Measurements from ENCODE around the gene RAF1. TPM values are rescaled to one million over a fixed set of nuclear protein-coding genes. Genes with fewer than 3 reads are reported as not detected.
"Not testable (repeated sequence)": the region's sequence is repeated elsewhere in the genome, so short reads cannot be mapped to it uniquely, and the experiment has no call there.

The RAF1 gene
- total RNA-seq, 1 experiment from 2014 or later = 133 TPM

DNA sequence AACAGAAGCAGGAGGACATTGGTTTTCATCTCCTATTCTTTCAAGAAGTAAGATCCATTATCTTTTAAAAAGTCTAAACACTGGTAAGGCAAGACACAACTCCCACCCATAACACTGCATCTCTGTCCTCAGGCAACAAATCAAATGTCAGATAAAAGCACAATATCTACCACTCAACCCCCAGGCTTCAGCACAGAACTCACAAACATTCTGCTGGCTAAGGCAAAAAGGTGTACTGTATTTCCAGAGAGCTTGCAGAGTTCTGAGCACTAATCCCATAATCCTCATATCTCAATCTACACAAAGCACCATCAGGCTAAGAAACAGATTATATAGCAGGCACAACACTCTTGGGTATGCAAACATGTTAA is 20.9 kb downstream of the RAF1 start:
- no peak for DNase-seq (ENCODE audit: low spot score)

- not testable (repeated sequence) for DNase-seq (ENCODE audit: low spot score)
These were observed 23.1 kb downstream of the RAF1 start for GRCh38 chr3:12640853-12641252.

DNA sequence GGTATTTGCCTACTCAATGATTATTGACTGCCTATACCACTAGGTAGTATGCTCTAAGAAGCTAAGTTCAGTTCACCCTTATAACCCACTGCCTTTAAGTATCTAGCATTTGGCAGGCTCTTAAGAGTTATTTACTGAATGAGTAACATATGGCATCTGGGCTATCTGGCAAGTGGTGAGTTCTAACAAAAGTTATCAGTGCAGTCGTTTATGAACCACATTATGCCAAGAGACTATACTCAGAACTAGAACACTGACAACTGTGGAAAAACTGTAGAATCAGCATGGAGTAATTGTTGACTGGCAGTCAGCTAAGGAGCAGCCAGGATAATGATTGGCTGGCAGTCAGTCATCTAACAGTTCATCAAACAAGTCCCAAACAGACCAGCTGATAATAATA is 25.8 kb downstream of the RAF1 start:
- peak; percentile 10 for DNase-seq (ENCODE audit: low spot score)

DNA sequence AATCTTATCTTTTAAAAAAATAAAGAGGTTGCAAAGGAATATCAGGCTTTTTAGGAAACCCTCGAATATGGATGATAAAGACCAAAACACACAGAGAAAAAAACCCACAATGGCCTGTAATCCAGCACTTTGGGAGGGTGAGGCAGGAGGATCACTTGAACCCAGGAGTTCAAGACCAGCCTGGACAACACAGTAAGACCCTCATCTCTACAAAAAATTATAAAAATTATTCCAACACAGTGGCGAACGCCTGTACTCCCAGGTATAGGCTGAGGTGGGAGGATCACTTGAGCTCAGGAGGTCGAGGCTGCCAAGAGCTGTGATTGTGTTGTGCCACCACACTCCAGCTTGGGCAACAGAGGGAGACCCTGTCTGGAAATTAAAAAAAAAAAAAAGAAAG is 30.8 kb downstream of the RAF1 start:
- DNase-seq (ENCODE audit: low spot score) = no peak

DNA sequence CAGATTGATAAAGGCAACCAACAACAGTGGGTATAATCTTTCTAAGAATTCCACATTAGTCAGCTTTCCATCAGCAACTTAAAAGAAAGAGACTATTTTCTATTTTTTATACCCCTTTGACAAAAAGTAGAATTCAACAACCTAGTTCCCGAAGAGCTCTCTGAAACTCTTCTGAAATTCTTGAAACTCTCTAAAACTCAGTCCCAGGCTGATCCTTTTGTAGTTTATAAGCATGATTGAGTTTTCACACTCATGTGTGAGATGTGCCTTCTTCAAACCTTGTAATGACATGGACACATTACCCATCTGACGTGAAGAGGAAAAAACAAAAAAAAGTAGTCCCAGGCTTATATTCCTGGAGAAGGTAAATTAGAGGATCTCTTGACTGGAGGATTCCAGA is 31.4 kb downstream of the RAF1 start:
- no peak for DNase-seq (ENCODE audit: low spot score)

DNA sequence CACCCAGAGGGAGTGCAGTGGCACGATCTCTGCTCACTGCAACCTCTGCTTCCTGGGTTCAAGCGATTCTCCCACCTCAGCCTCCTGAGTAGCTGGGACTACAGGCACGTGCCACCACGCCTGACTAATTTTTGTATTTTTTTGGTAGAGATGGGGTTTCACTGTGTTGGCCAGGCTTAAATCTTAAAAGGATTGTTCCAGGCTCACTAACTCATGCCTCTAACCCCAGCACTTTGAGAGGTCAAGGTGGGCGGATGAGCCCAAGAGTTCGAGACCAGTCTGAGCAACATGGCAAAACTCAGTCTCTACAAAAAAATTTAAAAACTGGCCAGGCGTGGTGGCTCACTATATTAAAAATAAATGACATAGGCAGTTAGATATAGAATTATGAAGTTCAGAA is 33.1 kb downstream of the RAF1 start:
- DNase-seq (ENCODE audit: low spot score) = not testable (repeated sequence)

DNA sequence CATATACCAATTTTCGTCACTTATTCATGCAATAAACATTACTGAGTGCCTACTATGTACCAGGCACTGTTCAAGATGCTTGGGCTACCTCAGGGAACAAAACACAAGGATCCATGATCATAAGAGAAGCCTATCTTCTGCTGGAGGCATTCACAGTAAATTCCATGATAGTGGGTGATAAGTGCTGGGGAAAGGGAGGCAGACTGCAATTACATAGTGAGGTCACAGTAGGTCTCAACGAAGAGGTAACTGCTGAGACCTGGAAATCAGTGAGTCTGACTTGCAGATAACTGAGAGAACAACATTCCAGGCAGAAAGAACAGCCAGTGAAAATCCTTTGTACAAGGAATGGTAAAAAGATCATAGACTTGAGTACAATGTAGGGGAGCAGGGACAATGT is 33.6 kb downstream of the RAF1 start:
- no peak for DNase-seq (ENCODE audit: low spot score)

DNA sequence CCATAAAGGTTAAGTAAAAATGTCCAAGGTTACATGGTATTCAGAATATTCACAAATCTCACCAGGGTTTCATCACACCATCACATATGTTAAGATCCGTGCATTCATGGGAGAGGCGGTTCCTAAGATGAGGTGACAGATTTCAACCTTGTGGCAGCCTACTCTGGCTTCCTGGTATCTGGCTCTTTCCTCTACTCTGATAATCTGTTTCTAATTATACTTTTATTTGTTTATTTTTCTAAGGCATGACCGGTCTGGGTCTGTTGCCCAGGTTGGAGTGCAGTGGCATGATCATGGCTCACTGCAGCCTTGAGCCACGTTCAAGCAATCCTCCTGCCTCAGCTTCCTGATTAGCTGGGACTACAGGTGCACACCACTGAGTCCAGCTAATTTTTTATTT is 34.4 kb downstream of the RAF1 start:
- peak; percentile 19 for DNase-seq (ENCODE audit: low spot score)

GRCh38 chr3:12628813-12629212 is 35.1 kb downstream of the RAF1 start:
- no peak for DNase-seq (ENCODE audit: low spot score)

DNA sequence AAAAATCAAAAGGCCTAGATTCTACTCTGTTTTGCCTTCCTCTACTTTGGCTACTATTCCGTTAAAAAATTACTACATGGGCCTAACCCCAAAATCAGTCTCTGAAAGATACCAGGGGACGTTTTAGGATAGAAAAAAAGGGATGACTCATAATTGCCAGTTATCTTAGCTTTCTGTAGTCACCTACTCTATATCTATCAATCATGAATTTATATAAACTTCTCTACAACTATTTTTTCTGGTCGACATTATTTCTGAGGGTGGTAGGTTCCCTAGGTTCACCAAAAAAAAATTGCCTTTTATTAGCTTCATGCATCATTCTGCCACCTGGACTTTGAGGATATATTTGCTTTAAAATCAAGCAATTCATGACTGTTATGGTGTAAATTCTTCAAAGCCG is 36.5 kb downstream of the RAF1 start:
- no peak for DNase-seq (ENCODE audit: low spot score)

DNA sequence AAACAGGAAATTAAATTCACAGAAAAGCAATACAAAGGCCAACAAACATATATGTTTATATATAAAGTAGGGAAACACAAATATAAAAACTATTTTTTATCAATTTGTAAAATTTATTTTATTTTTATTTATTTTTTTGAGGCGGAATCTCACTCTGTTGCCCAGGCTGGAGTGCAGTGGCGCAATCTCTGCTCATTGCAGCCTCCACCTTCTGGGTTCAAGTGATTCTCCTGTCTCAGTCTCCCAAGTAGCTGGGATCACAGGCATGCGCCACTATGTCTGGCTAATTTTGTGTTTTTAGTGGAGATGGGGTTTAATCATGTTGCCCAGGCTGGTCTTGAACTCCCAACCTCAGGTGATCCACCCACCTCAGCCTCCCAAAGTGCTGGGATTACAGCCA is 39.0 kb downstream of the RAF1 start:
- not testable (repeated sequence) for DNase-seq (ENCODE audit: low spot score)

- no peak for DNase-seq (ENCODE audit: low spot score)
These were observed 39.9 kb downstream of the RAF1 start for GRCh38 chr3:12624056-12624455.

DNA sequence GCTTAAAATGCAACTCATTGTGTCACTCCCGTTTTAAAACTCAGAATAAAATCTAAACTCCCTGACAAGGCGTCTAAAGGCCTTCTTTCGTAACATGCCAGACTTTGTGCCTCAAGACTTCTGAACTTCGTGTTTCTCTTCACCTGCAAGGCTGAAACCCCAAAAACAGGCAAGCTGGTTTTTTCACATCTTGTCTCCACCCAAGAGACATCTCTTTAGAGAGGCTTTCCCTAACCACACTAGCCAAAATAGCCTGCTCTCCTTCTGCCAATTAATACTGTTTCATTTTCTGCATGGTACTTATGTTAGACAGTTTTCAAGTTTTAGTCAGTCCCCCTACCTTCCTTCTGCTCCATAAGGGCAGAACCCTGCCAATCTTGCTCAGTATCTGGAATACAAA is 41.6 kb downstream of the RAF1 start:
- no peak for DNase-seq (ENCODE audit: low spot score)

- no peak for DNase-seq (ENCODE audit: low spot score)
These were observed 43.2 kb downstream of the RAF1 start for GRCh38 chr3:12620729-12621128.

DNA sequence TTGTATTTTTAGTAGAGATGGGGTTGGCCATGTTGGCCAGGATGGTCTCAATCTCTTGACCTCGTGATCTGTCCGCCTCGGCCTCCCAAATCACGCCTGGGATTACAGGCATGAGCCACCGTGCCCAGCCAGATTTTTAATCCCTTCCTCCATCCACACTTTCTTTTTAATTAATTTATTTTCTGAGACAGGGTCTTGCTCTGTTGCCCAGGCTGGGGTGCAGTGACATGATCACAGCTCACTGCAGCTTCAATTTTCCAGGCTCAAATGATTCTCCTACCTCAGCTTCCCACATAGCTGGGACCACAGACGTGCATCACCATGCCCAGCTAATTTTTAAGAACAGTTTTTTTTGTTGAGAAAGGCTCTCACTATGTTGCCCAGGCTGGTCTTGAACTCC is 43.6 kb downstream of the RAF1 start:
- DNase-seq (ENCODE audit: low spot score) = no peak

DNA sequence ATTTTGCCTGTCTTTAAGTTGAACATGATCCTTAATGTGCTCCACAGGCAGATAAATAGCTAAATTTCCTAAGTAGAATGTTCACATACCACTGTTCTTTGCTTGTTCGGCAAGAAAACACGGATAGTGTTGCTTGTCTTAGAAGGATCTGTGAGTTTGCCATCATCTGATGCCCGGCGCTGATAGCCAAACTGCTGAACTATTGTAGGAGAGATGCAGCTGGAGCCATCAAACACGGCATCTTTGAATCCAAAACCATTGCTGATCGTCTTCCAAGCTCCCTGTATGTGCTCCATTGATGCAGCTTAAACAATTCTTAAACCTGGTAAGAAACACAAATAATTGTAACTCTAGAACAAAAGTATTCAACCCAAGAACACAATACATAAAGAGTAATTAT is 45.5 kb downstream of the RAF1 start:
- no peak for DNase-seq (ENCODE audit: low spot score)

DNA sequence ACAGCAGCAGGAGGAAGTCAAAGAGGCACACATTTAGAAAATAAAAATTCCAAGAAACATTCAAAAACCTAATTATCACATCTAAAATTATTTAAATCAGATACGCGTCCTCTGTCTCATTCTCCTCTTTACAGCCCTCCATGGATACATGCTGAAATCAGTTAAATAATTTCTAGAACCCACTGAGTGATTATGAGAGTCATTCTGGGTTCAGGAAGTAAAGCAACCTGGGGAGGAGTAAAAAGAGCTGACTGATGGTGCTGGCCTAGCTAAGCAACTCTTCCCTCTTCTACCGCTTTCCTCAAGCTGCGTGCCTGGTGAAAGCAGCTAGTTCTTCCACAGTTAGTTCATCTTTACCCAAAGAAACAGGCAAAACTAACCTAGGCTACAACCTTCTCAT is 48.7 kb downstream of the RAF1 start:
- no peak for DNase-seq (ENCODE audit: low spot score)

DNA sequence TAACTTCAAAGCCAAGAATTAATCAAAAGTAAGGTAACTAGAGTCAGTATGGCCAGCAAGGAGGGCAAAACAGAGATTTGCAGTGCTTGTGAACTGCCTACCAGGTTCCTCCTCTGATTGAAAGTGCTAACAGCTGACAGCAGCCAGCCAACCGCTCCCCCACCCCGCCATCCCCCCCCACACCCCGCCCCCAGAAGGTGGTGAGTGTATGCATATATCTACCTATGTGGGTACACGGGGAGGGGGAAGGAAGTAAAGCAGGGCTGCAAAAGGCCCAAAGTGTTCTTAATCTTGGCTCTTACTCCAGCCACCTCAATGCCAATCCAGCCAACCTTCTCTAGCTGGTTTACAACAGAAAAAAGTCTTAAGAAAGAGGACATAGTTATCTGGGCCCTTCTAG is 50.7 kb downstream of the RAF1 start:
- no peak for DNase-seq (ENCODE audit: low spot score)

DNA sequence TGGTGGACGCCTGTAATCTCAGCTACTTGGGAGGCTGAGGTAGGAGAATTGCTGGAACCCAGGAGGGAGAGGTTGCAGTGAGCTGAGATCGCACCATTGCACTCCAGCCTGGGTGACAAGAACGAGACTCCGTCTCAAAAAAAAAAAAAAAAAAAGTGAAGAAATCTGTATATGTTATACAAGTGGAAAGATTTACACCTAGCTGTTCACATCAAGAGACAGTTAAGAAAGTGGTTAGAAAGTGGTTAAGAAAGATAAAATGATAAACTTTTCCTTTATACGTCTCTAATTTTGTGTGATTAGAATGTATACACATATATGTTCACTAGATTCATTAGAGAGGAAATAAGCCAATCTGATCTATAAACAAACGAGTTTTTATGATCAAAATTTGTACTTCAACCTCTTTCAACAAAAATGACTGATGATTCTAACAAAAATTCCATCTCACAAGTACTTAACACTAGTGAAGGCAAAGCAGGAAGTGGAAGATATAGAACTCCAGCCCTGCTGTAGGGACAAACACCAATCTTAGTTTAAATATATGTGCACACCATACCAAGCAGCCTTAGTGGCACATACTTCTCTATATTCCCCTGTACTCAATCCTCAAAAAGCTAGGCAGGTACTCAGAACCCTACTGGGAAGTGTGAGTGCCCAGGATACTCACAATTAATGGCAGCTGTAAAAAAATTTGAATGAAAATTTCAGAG is 51.2 kb downstream of the RAF1 start:
- no peak for DNase-seq (ENCODE audit: low spot score)

DNA sequence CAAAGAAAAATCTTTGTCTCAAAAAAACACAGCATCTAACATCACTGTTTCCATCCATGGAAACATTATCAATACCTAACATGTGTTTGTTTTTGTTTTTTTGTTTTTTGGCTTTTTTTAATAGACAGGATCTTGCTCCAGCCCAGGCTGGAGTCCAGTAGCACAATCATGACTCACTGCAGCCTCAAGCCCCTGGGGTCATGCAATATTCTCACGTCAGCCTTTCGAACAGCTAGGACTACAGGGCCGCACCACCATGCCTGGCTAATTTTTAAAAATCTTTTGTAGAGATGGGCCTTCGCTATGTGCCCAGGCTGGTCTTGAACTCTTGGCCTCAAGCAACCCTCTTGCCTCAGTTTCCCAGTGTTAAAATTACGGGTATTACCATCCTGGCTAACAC is 52.8 kb downstream of the RAF1 start:
- no peak for DNase-seq (ENCODE audit: low spot score)

- DNase-seq (ENCODE audit: low spot score) = no peak
These were observed 55.5 kb downstream of the RAF1 start for GRCh38 chr3:12608376-12608775.

GRCh38 chr3:12603969-12604368 is 59.9 kb downstream of the RAF1 start:
- DNase-seq (ENCODE audit: low spot score) = no peak

- no peak for DNase-seq (ENCODE audit: low spot score)
These were observed 62.8 kb downstream of the RAF1 start for GRCh38 chr3:12601072-12601471.

DNA sequence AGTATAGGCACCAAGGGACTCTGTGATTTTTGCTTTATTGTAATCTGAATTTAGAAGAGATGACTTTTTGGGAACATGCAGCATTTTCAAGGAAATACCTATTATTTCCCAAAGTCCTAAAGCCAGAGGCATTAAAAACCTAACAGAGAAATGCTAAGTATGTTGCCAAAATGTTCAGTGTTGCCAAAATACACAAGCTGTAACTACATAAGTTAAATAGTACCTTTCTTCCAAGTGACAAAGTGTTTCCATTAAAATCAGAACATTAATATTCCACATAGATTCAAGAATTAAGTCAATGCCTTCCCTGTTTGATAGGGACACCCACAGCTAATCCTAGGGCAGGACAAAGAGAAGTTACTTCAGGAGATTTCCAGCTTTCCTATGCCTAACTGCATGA is 65.0 kb downstream of the RAF1 start:
- no peak for DNase-seq (ENCODE audit: low spot score)
